GM12864 (cell line): ENCODE data around the gene ACAP2.

ENCODE experiments used
- DNase-seq: peaks from one replicate; pipeline ENCODE4 v3.0.0-alpha.2; 2011; ENCODE audit warnings: low read depth
- H3K4me3 ChIP-seq: 2 replicates; pipeline ENCODE4 v1.5.1; 2011; ENCODE audit warnings: mild to moderate bottlenecking, low read depth, low read length, control low read depth
- TF ChIP-seq, protein P1 (sequence below): IDR thresholded peaks from 2 replicates; pipeline ENCODE4 v1.5.1; 2011; ENCODE audit warnings: low read depth, mild to moderate bottlenecking, moderate library complexity, low read length, control low read depth, inconsistent platforms; ENCODE audit errors: missing control alignments

The ACAP2 gene

DNA sequence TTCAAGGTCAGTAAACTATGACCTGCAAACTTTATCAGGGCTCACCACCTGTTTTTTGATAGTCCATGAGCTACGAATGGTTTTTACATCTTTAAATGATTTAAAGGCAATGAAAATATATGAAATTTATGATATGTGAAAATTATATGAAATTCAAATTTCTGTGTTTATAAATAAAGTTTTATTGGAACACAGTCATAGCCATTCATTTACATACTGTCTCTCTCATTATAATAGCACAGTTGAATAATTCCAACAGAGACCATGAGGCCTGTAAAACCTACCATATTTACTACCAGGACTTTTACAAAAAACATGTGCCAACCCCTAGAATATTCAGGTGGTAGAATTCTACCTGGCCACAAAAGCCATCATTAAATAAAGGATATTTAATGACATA is 107.9 kb downstream of the ACAP2 start:
- H3K4me3 ChIP-seq = no peak overlapping the region
- no peak for DNase-seq
- TF ChIP-seq, protein P1, sequence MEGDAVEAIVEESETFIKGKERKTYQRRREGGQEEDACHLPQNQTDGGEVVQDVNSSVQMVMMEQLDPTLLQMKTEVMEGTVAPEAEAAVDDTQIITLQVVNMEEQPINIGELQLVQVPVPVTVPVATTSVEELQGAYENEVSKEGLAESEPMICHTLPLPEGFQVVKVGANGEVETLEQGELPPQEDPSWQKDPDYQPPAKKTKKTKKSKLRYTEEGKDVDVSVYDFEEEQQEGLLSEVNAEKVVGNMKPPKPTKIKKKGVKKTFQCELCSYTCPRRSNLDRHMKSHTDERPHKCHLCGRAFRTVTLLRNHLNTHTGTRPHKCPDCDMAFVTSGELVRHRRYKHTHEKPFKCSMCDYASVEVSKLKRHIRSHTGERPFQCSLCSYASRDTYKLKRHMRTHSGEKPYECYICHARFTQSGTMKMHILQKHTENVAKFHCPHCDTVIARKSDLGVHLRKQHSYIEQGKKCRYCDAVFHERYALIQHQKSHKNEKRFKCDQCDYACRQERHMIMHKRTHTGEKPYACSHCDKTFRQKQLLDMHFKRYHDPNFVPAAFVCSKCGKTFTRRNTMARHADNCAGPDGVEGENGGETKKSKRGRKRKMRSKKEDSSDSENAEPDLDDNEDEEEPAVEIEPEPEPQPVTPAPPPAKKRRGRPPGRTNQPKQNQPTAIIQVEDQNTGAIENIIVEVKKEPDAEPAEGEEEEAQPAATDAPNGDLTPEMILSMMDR = no peak

DNA sequence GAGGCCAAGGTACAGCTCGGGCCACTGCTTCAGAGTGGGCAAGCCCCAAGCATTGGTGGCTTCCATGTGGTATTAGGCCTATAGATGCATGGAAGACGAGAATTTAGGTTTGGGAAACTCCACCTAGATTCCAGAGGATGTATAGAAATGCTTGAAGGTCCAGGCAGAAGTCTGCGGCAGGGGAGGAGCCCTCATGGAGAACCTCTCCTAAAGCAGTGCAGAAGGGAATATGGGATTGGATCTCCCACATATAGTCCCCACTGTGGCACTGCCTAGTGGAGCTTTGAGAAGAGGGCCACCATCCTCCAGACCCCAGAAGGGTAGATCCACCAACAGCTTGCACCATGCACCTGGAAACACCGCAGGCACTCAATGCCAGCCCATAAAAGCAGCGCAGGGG is 123.8 kb downstream of the ACAP2 start:
- TF ChIP-seq, protein P1 = no peak
- H3K4me3 ChIP-seq = no peak overlapping the region
- no peak for DNase-seq

DNA sequence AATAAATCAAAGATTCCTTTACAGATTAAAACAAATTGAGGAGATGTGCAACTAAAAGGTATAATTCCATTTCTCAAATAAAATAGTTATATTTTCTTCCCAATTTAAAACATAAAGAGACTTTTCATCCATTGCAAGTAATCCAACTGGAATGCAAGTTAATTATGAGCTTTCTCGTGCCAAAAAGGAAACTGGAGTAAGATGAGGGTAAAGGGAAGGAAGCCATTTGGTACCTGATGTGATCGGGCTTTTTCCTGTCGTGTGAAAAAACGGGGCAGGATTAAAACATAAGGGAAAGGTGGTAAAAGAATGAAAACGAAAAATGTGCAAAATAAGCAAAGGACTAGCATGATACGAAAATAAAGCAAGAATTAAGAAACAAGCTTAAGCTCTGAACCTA is 130.1 kb downstream of the ACAP2 start:
- DNase-seq = no peak
- TF ChIP-seq, protein P1 = no peak

DNA sequence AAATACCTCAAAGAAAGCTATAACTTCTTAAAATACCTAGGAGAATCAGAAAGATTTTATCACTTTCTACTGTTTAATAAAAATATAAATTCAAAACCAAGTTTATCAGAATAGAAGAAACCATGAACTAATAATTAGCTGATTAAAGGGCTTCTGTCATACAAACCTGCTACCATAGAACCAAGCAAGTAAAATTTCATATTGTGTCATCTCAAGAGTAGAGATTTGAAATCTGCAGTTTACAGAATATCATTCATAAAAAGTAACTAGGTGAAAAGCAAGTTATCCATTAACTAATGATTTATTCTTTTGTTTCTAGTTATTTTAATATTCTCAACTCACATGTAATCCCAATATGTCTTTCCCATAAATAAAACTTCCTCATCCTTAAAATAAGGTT is 135.1 kb downstream of the ACAP2 start:
- TF ChIP-seq, protein P1 = no peak
- DNase-seq = no peak
- H3K4me3 ChIP-seq = no peak overlapping the region

More for the DNA sequence above, 130.1 kb downstream of the ACAP2 start:
- no peak overlapping the region for H3K4me3 ChIP-seq

DNA sequence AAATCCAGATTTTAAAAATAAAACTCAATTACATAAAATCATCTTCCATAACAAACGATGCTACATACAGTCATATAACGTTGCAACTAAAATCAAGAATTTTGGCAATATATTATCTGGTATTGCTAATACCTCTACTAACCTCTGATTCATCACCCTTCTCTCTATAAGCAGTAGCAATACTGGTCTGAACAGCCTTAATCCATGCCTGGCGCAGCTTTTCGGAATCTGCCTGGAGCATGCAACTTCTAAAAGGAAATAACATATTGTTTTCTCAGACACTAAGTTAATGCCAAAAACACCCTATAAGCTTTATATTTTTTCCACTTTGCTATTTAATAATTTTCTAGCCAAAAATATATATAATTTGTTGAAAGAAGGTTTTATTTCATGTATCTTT is 136.5 kb downstream of the ACAP2 start:
- H3K4me3 ChIP-seq = no peak overlapping the region
- DNase-seq = no peak
- TF ChIP-seq, protein P1 = no peak

DNA sequence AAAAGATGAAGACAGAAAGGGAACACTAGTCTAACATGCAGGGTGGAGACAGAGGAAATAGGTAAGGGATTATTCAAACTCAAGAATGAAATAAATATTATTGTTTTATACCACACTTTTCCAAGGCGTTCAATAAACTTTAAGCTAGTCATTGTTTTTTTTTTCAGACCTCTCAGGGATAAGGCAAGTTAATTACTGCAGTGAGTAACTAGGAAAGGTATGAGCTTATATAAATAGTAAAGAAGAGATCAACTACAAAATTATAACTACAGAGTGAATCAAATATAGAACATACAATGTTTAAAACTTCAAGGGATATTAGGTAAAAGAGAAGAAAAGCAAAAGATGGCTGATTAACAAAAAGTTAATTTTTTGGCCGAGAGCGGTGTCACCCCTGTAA is 140.4 kb downstream of the ACAP2 start:
- no peak overlapping the region for H3K4me3 ChIP-seq
- DNase-seq = no peak
- TF ChIP-seq, protein P1 = no peak

DNA sequence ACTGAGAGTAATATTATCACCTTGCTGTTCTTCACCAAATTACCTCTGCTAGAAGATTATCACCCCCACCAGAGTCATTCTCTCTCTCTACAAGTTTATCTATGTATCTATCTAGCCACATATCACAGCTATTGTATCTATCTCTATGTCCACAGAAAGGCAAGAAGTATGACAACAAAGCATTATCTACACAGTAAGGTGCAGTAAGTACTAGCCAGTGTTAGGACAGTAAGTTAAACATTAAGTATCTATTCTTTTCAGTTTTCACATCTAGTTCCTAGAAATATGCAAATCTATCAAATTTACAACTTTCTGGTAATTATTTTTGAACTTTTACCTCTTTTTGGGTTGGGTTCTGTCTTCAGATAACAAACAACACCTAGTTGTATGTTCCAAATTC is 145.4 kb downstream of the ACAP2 start:
- TF ChIP-seq, protein P1 = no peak
- H3K4me3 ChIP-seq = no peak overlapping the region
- DNase-seq = no peak
